Endothelial cell of umbilical vein (primary cell): Measurements from ENCODE around the gene GBF1. TPM values are rescaled to one million over a fixed set of nuclear protein-coding genes. Genes with fewer than 3 reads are reported as not detected.
A peak's percentile ranks its signal among the peaks of the same experiment; 100 is the strongest.

Experiments
- BruUV-seq: library from RNA; stranded (reverse); fragments of 400-500 nt; replicated peaks from 2 replicates; lab custom pipeline; 2021; lab: Mats Ljungman, UMichigan
- CTCF ChIA-PET: fragments of 300-600, 350-600 bp; sonication (Branson Sonifier 250); formaldehyde crosslinking; loops from one replicate; lab custom pipeline; 2021; ENCODE audit warnings: antibody characterized with exemption, inconsistent platforms; lab: Charles Lee
- POLR2A ChIA-PET: fragments of 300-600, 350-600 bp; sonication (Branson Sonifier 250); formaldehyde crosslinking; loops from one replicate; lab custom pipeline; 2021; ENCODE audit warnings: antibody characterized with exemption, inconsistent platforms; lab: Charles Lee
- DNase-seq: peaks from one replicate; pipeline ENCODE4 v3.0.0-alpha.2; 2011; ENCODE audit warnings: low read depth, low spot score
- FAIRE-seq: peaks from 2 replicates; lab custom pipeline; 2011; peaks lifted over from hg19 to GRCh38; lab: Jason Lieb, UNC
- H2AFZ ChIP-seq: 2 replicates; pipeline ENCODE4 v1.6.0; 2012; ENCODE audit warnings: low read depth, low read length, control low read depth, inconsistent platforms
- H3K27ac ChIP-seq: 2 replicates; pipeline ENCODE4 v1.5.1; 2011; ENCODE audit warnings: low read depth, mild to moderate bottlenecking, control low read depth, low read length, moderate library complexity; ENCODE audit not compliant: insufficient read depth
- H3K27me3 ChIP-seq, 2 experiments: 2 replicates each; pipeline versions ENCODE4 v1.6.0 to v1.6.1; 2011; ENCODE audit warnings: low read length in 2 of 2, mixed read lengths in 1 of 2; ENCODE audit not compliant: control insufficient read depth in 2 of 2, insufficient read depth in 2 of 2
- H3K36me3 ChIP-seq, 2 experiments: 2 replicates in 1 of 2; 3 replicates in 1 of 2; pipeline ENCODE4 v1.5.1; 2011; ENCODE audit warnings: low read length in 2 of 2, mild to moderate bottlenecking in 1 of 2, moderate library complexity in 1 of 2; ENCODE audit not compliant: control insufficient read depth in 2 of 2, insufficient read depth in 2 of 2; ENCODE audit errors: extremely low read depth in 1 of 2
- H3K4me1 ChIP-seq: 3 replicates; pipeline ENCODE4 v1.5.1; 2011; ENCODE audit warnings: mild to moderate bottlenecking, low read length; ENCODE audit not compliant: control insufficient read depth, insufficient read depth; ENCODE audit errors: extremely low read depth
- H3K4me2 ChIP-seq: 2 replicates; pipeline ENCODE4 v1.6.1; 2011; ENCODE audit warnings: low read length, control low read depth, mixed read lengths; ENCODE audit not compliant: insufficient read depth
- H3K4me3 ChIP-seq, 3 experiments: fragments of 200-600 bp in 1 of 3; sonication (generic), shearing (Covaris generic) in 1 of 3; replicated peaks in 1 of 3; 2 replicates each; pipeline ENCODE4 v1.5.1; 2011 to 2016; ENCODE audit warnings: control low read depth in 3 of 3, low read length in 3 of 3, mild to moderate bottlenecking in 2 of 3, inconsistent platforms in 1 of 3, low read depth in 1 of 3, moderate library complexity in 1 of 3; ENCODE audit not compliant: insufficient read depth in 1 of 3
- H3K79me2 ChIP-seq: 2 replicates; pipeline ENCODE4 v1.6.0; 2012; ENCODE audit warnings: low read length, inconsistent platforms; ENCODE audit not compliant: control insufficient read depth, insufficient read depth
- H3K9ac ChIP-seq: replicated peaks from 2 replicates; pipeline ENCODE3; 2011; ENCODE audit warnings: low read length, control low read depth; ENCODE audit not compliant: insufficient read depth; ENCODE audit errors: extremely low read depth
- H3K9me1 ChIP-seq: replicated peaks from 3 replicates; pipeline ENCODE4 v1.6.0; 2011; ENCODE audit warnings: mild to moderate bottlenecking, low read length; ENCODE audit not compliant: control insufficient read depth, insufficient read depth; ENCODE audit errors: extremely low read depth
- H3K9me3 ChIP-seq: replicated peaks from 2 replicates; pipeline ENCODE4 v1.5.1; 2012; ENCODE audit warnings: low read length, inconsistent platforms; ENCODE audit not compliant: control insufficient read depth, insufficient read depth
- H4K20me1 ChIP-seq: replicated peaks from 2 replicates; pipeline ENCODE3; 2011; ENCODE audit warnings: mild to moderate bottlenecking, low read length; ENCODE audit not compliant: control insufficient read depth, insufficient read depth; ENCODE audit errors: extremely low read depth
- EZH2 ChIP-seq: IDR thresholded peaks from 2 replicates; pipeline ENCODE4 v1.6.1; 2012; ENCODE audit warnings: borderline replicate concordance, low read depth, mild to moderate bottlenecking, moderate library complexity, low read length, inconsistent platforms; ENCODE audit not compliant: severe bottlenecking
- FOS ChIP-seq: IDR thresholded peaks from 2 replicates; pipeline ENCODE4 v1.6.1; 2011; ENCODE audit warnings: mild to moderate bottlenecking, low read length, moderate library complexity, borderline replicate concordance; ENCODE audit not compliant: insufficient read depth
- GATA2 ChIP-seq: IDR thresholded peaks from 2 replicates; pipeline ENCODE4 v1.7.0; 2011; ENCODE audit warnings: low read depth, mild to moderate bottlenecking, moderate library complexity, mixed read lengths, low read length; ENCODE audit not compliant: insufficient read length, insufficient read depth
- JUN ChIP-seq: IDR thresholded peaks from 2 replicates; pipeline ENCODE4 v1.6.1; 2011; ENCODE audit warnings: borderline replicate concordance, low read depth; ENCODE audit not compliant: insufficient read length, insufficient read depth
- MYC ChIP-seq: IDR thresholded peaks from one replicate; pipeline ENCODE4 v1.6.1; 2011; ENCODE audit warnings: mild to moderate bottlenecking, low read depth, low read length
- POLR2A ChIP-seq: IDR thresholded peaks from 2 replicates; pipeline ENCODE4 v1.6.1; 2012; ENCODE audit warnings: low read depth, mild to moderate bottlenecking, control low read depth, low read length
- POLR2AphosphoS5 ChIP-seq: IDR thresholded peaks from 2 replicates; pipeline ENCODE4 v1.6.1; 2012; ENCODE audit warnings: low read depth, mild to moderate bottlenecking, control low read depth, low read length, moderate library complexity; ENCODE audit not compliant: insufficient read depth
- dilution Hi-C: fragments of 300-500 bp; cut with MboI; formaldehyde crosslinking; loops from one replicate; pipeline ENCODE4 v1.15.0; 2019; ENCODE audit warnings: low sequenced_read_pairs; ENCODE audit not compliant: extremely low pct_ligation_motif_present
- intact Hi-C: fragments of 100-400 bp; cut with micrococcal nuclease; formaldehyde crosslinking; loops from one replicate; pipeline ENCODE4 v1.10.0; 2022
- polyA plus RNA-seq, 4 experiments: library from polyadenylated mRNA; depleted of rRNA in 3 of 4; stranded (reverse) in 3 of 4; unstranded in 1 of 4; fragments of >200 nt; gene quantifications; 2 replicates each; pipeline versions ENCODE4 v1.2.1 to v1.2.3, GENCODE V29; 2011 to 2012; ENCODE audit warnings: missing spikeins in 1 of 4
- total RNA-seq: library from RNA; stranded (reverse); gene quantifications from 2 replicates; pipeline ENCODE4 v1.2.3, GENCODE V29; 2021
- TF ChIP-seq, protein P1 (sequence below): IDR thresholded peaks from 2 replicates; pipeline ENCODE4 v1.6.1; 2011; ENCODE audit not compliant: insufficient read depth, insufficient read length
- TF ChIP-seq, protein P2 (sequence below), 2 donors: IDR thresholded peaks; 1 replicate in 1 of 2; 2 replicates in 1 of 2; pipeline ENCODE4 v1.5.1; 2011; ENCODE audit warnings: low read length in 2 of 2, mild to moderate bottlenecking in 2 of 2, moderate library complexity in 2 of 2, control low read depth in 1 of 2, inconsistent platforms in 1 of 2, low read depth in 1 of 2; ENCODE audit not compliant: insufficient read depth in 1 of 2; ENCODE audit errors: extremely low read depth in 1 of 2

GBF1 gene
- total and polyA plus RNA-seq, 2 donors (not counting 3 experiments of a cell fraction or from before 2014, with no cell fraction given): 26.0 to 49.7 TPM

DNA sequence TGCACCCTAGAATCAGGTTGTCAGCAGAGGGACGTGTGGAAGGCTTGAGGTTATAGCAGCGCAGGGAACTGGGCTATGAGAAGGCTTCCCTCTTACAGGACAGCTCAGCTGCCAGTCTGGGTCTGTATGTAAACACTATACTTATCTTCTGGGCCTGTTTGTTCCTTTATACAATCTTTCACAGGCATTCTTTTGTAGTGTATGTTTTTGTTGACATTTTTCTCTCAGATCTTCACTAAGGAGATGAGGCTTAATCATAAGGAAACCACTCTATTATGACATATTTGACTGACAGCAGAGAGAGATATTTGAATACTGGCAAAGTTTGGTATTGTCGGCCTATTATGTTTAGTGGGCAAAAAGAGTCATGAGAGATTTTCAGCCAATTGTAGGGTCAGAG, 929 bp downstream of the GBF1 start:
- H3K79me2 ChIP-seq: peaks cover 55% of the 10 kb centered on the region
- BruUV-seq: TSS peak; percentile 36
- peak overlapping the region; percentile 59 to 90 (median 85) for H3K4me3 ChIP-seq
- H4K20me1 ChIP-seq: peaks cover 3% of the 10 kb centered on the region
- FAIRE-seq: no peak
- intact Hi-C loops: loop anchor here (5.0 kb wide), 2 partner anchors 36 to 96 kb away; no protein-coding TSS in a partner anchor
- no peaks in the 10 kb centered on the region for H3K9me1 ChIP-seq
- H3K4me1 ChIP-seq: peaks cover 21% of the 10 kb centered on the region
- no peak for TF ChIP-seq MYC
- TF ChIP-seq, protein P1, sequence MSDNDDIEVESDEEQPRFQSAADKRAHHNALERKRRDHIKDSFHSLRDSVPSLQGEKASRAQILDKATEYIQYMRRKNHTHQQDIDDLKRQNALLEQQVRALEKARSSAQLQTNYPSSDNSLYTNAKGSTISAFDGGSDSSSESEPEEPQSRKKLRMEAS: no peak
- TF ChIP-seq, protein P2, sequence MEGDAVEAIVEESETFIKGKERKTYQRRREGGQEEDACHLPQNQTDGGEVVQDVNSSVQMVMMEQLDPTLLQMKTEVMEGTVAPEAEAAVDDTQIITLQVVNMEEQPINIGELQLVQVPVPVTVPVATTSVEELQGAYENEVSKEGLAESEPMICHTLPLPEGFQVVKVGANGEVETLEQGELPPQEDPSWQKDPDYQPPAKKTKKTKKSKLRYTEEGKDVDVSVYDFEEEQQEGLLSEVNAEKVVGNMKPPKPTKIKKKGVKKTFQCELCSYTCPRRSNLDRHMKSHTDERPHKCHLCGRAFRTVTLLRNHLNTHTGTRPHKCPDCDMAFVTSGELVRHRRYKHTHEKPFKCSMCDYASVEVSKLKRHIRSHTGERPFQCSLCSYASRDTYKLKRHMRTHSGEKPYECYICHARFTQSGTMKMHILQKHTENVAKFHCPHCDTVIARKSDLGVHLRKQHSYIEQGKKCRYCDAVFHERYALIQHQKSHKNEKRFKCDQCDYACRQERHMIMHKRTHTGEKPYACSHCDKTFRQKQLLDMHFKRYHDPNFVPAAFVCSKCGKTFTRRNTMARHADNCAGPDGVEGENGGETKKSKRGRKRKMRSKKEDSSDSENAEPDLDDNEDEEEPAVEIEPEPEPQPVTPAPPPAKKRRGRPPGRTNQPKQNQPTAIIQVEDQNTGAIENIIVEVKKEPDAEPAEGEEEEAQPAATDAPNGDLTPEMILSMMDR (IDR thresholded peaks at IDR 0.05; ENCODE audit: extremely low read depth in 1 of 2, insufficient read depth in 1 of 2, low read depth in 1 of 2, low read length in 2 of 2): no peak
- no peak for TF ChIP-seq JUN
- no peak for TF ChIP-seq POLR2A
- TF ChIP-seq POLR2AphosphoS5: no peak
- TF ChIP-seq EZH2: no peak
- TF ChIP-seq FOS: no peak
- no peak for TF ChIP-seq GATA2
- H3K27ac ChIP-seq: no peak overlapping the region
- peak; percentile 43 for DNase-seq
- H2AFZ ChIP-seq: no peak overlapping the region
- no peaks in the 10 kb centered on the region for H3K9me3 ChIP-seq
- POLR2A ChIA-PET: interaction anchor here (1.3 kb wide), 1 partner anchor 54 kb away, joined by 5 read pairs; no protein-coding TSS in a partner anchor
- no peaks in the 10 kb centered on the region for H3K27me3 ChIP-seq
- CTCF ChIA-PET: interaction anchor here (0.7 to 2.7 kb wide), 4 partner anchors 14 to 105 kb away, joined by 3 to 21 read pairs (median 10); no protein-coding TSS in a partner anchor
- no peaks in the 10 kb centered on the region for H3K36me3 ChIP-seq
- peak overlapping the region; percentile 81 for H3K9ac ChIP-seq
- dilution Hi-C loops: loop anchor here (25.0 kb wide), 1 partner anchor 116 kb away; no protein-coding TSS in a partner anchor
- H3K4me2 ChIP-seq: peak overlapping the region; percentile 83
